WTC11 (cell line): ENCODE results near the gene FHIP2A. TPM values are rescaled to one million over a fixed set of nuclear protein-coding genes. Genes with fewer than 3 reads are reported as not detected.

Experiments used
- ATAC-seq: fragments of 200-7000 bp; cut with Tn5 transposase; 2 replicates; pipeline ENCODE4 v1.10.0; 2021; ENCODE audit warnings: mild to moderate bottlenecking, moderate library complexity
- CTCF ChIA-PET: fragments of 300-600 bp; sonication (Branson Sonifier 250); formaldehyde crosslinking; loops from one replicate; lab custom pipeline; 2021; ENCODE audit warnings: antibody characterized with exemption; lab: Charles Lee
- POLR2A ChIA-PET: fragments of 350-600 bp; sonication (Branson Sonifier 250); formaldehyde crosslinking; loops from one replicate; lab custom pipeline; 2021; ENCODE audit warnings: antibody characterized with exemption; lab: Charles Lee
- DNase-seq: peaks from one replicate; pipeline ENCODE4 v3.0.0; 2021; ENCODE audit warnings: low spot score
- H3K27ac Mint-ChIP-seq: 2 replicates; pipeline ENCODE4 v1.8.0; 2021; ENCODE audit warnings: mixed read lengths
- H3K27me3 Mint-ChIP-seq: 2 replicates; pipeline ENCODE4 v1.8.0; 2021; ENCODE audit warnings: low read depth, mild to moderate bottlenecking, moderate library complexity, mixed read lengths
- H3K36me3 Mint-ChIP-seq: 2 replicates; pipeline ENCODE4 v1.8.0; 2021; ENCODE audit warnings: mixed read lengths
- H3K4me1 Mint-ChIP-seq: 2 replicates; pipeline ENCODE4 v1.8.0; 2022; ENCODE audit warnings: mixed read lengths
- H3K4me3 Mint-ChIP-seq: 2 replicates; pipeline ENCODE4 v1.8.0; 2021; ENCODE audit warnings: mild to moderate bottlenecking, moderate library complexity, mixed read lengths
- H3K9me3 Mint-ChIP-seq: 2 replicates; pipeline ENCODE4 v1.8.0; 2021; ENCODE audit warnings: mixed read lengths
- ATF2 ChIP-seq: sonication (generic); formaldehyde crosslinking; IDR thresholded peaks from 2 replicates; pipeline ENCODE4 v1.8.1; 2022; ENCODE audit warnings: low read depth, missing genetic modification reagents, borderline replicate concordance
- CREB1 ChIP-seq: sonication (generic); formaldehyde crosslinking; IDR thresholded peaks from 2 replicates; pipeline ENCODE4 v1.8.0; 2023; ENCODE audit warnings: mild to moderate bottlenecking, missing genetic modification reagents
- IRF1 ChIP-seq: sonication (generic); formaldehyde crosslinking; IDR thresholded peaks from 2 replicates; pipeline ENCODE4 v1.8.0; 2023; ENCODE audit warnings: missing genetic modification reagents
- IRF2 ChIP-seq: sonication (generic); formaldehyde crosslinking; IDR thresholded peaks from 2 replicates; pipeline ENCODE4 v1.8.0; 2022; ENCODE audit warnings: low read depth, missing genetic modification reagents, borderline replicate concordance
- MYBL2 ChIP-seq: sonication (generic); formaldehyde crosslinking; IDR thresholded peaks from 2 replicates; pipeline ENCODE4 v1.8.1; 2023; ENCODE audit warnings: mild to moderate bottlenecking, moderate library complexity, missing genetic modification reagents
- PRRX2 ChIP-seq: fragments of 250-450 bp; sonication (Bioruptor Pico); IDR thresholded peaks from 2 replicates; pipeline ENCODE4 v1.8.0; 2021; ENCODE audit warnings: mild to moderate bottlenecking
- RELA ChIP-seq: sonication (generic); formaldehyde crosslinking; IDR thresholded peaks from 2 replicates; pipeline ENCODE4 v1.8.1; 2022; ENCODE audit warnings: missing genetic modification reagents, mild to moderate bottlenecking, borderline replicate concordance
- RORB ChIP-seq: fragments of 250-450 bp; sonication (Bioruptor Pico); IDR thresholded peaks from 2 replicates; pipeline ENCODE4 v1.9.0; 2021; ENCODE audit warnings: mild to moderate bottlenecking
- ZNF281 ChIP-seq: sonication (generic); formaldehyde crosslinking; IDR thresholded peaks from 2 replicates; pipeline ENCODE4 v1.8.0; 2023; ENCODE audit warnings: mild to moderate bottlenecking, missing genetic modification reagents
- ZNF423 ChIP-seq: fragments of 250-450 bp; sonication (Bioruptor Pico); IDR thresholded peaks from 2 replicates; pipeline ENCODE4 v2.1.2; 2022; ENCODE audit warnings: mild to moderate bottlenecking, moderate library complexity
- total RNA-seq: library from RNA; stranded (reverse); gene quantifications from 3 replicates; pipeline ENCODE4 v1.2.3, GENCODE V29; 2021
- TF ChIP-seq, protein P1 (sequence below): sonication (generic); formaldehyde crosslinking; IDR thresholded peaks from 2 replicates; pipeline ENCODE4 v1.8.0; 2022; ENCODE audit warnings: missing genetic modification reagents
- TF ChIP-seq, protein P2 (sequence below): sonication (generic); formaldehyde crosslinking; IDR thresholded peaks from 2 replicates; pipeline ENCODE4 v1.8.1; 2023; ENCODE audit warnings: mild to moderate bottlenecking, missing genetic modification reagents
- TF ChIP-seq, protein P3 (sequence below): sonication (generic); formaldehyde crosslinking; IDR thresholded peaks from 2 replicates; pipeline ENCODE4 v1.8.0; 2022; ENCODE audit warnings: mild to moderate bottlenecking, missing genetic modification reagents
- TF ChIP-seq, protein P4 (sequence below): sonication (generic); formaldehyde crosslinking; IDR thresholded peaks from 2 replicates; pipeline ENCODE4 v1.8.0; 2022; ENCODE audit warnings: mild to moderate bottlenecking, missing genetic modification reagents
- TF ChIP-seq, protein P5 (sequence below): sonication (generic); formaldehyde crosslinking; IDR thresholded peaks from 2 replicates; pipeline ENCODE4 v1.8.1; 2022; ENCODE audit warnings: mild to moderate bottlenecking, moderate library complexity, missing genetic modification reagents
- TF ChIP-seq, protein P6 (sequence below): sonication (generic); formaldehyde crosslinking; IDR thresholded peaks from 2 replicates; pipeline ENCODE4 v1.8.0; 2022; ENCODE audit warnings: mild to moderate bottlenecking, missing genetic modification reagents
- TF ChIP-seq, protein P7 (sequence below): sonication (generic); formaldehyde crosslinking; IDR thresholded peaks from 2 replicates; pipeline ENCODE4 v1.8.1; 2022; ENCODE audit warnings: low read depth, mild to moderate bottlenecking, moderate library complexity, missing genetic modification reagents, borderline replicate concordance

FHIP2A gene
- total RNA-seq, 1 experiment from 2014 or later, result 15.5 TPM

DNA sequence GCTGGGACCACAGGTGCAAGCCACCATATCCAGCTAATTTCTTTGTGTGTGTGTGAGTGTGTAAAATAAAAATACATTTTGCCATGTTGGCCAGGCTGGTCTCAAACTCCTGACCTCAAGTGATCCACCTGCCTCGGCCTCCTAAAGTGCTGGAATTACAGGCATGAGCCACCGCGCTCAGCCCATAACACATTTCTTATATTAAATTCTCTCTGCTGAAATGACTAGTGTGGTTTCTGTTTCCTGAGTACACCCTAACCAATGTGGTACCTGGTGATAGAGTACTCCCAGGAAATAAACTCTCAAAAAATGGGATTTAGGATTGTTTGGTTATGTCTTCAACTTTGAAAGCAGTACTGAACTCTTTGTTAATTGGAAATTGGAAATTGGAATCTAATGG is 19.4 kb upstream of the FHIP2A start (continued):
- TF ChIP-seq, protein P1, sequence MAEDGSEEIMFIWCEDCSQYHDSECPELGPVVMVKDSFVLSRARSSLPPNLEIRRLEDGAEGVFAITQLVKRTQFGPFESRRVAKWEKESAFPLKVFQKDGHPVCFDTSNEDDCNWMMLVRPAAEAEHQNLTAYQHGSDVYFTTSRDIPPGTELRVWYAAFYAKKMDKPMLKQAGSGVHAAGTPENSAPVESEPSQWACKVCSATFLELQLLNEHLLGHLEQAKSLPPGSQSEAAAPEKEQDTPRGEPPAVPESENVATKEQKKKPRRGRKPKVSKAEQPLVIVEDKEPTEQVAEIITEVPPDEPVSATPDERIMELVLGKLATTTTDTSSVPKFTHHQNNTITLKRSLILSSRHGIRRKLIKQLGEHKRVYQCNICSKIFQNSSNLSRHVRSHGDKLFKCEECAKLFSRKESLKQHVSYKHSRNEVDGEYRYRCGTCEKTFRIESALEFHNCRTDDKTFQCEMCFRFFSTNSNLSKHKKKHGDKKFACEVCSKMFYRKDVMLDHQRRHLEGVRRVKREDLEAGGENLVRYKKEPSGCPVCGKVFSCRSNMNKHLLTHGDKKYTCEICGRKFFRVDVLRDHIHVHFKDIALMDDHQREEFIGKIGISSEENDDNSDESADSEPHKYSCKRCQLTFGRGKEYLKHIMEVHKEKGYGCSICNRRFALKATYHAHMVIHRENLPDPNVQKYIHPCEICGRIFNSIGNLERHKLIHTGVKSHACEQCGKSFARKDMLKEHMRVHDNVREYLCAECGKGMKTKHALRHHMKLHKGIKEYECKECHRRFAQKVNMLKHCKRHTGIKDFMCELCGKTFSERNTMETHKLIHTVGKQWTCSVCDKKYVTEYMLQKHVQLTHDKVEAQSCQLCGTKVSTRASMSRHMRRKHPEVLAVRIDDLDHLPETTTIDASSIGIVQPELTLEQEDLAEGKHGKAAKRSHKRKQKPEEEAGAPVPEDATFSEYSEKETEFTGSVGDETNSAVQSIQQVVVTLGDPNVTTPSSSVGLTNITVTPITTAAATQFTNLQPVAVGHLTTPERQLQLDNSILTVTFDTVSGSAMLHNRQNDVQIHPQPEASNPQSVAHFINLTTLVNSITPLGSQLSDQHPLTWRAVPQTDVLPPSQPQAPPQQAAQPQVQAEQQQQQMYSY (CRISPR knock-in tag), result no peak
- no peak for TF ChIP-seq RORB (CRISPR knock-in tag)
- no peak for TF ChIP-seq CREB1 (CRISPR knock-in tag)
- TF ChIP-seq ATF2 (CRISPR knock-in tag), result no peak
- TF ChIP-seq ZNF281, result no peak
- TF ChIP-seq, protein P2, sequence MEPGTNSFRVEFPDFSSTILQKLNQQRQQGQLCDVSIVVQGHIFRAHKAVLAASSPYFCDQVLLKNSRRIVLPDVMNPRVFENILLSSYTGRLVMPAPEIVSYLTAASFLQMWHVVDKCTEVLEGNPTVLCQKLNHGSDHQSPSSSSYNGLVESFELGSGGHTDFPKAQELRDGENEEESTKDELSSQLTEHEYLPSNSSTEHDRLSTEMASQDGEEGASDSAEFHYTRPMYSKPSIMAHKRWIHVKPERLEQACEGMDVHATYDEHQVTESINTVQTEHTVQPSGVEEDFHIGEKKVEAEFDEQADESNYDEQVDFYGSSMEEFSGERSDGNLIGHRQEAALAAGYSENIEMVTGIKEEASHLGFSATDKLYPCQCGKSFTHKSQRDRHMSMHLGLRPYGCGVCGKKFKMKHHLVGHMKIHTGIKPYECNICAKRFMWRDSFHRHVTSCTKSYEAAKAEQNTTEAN (CRISPR knock-in tag), result no peak
- TF ChIP-seq RELA (CRISPR knock-in tag), result no peak
- TF ChIP-seq, protein P3, sequence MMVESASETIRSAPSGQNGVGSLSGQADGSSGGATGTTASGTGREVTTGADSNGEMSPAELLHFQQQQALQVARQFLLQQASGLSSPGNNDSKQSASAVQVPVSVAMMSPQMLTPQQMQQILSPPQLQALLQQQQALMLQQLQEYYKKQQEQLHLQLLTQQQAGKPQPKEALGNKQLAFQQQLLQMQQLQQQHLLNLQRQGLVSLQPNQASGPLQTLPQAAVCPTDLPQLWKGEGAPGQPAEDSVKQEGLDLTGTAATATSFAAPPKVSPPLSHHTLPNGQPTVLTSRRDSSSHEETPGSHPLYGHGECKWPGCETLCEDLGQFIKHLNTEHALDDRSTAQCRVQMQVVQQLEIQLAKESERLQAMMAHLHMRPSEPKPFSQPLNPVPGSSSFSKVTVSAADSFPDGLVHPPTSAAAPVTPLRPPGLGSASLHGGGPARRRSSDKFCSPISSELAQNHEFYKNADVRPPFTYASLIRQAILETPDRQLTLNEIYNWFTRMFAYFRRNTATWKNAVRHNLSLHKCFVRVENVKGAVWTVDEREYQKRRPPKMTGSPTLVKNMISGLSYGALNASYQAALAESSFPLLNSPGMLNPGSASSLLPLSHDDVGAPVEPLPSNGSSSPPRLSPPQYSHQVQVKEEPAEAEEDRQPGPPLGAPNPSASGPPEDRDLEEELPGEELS (CRISPR knock-in tag), result no peak
- TF ChIP-seq, protein P4, sequence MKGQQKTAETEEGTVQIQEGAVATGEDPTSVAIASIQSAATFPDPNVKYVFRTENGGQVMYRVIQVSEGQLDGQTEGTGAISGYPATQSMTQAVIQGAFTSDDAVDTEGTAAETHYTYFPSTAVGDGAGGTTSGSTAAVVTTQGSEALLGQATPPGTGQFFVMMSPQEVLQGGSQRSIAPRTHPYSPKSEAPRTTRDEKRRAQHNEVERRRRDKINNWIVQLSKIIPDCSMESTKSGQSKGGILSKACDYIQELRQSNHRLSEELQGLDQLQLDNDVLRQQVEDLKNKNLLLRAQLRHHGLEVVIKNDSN (CRISPR knock-in tag), result no peak
- TF ChIP-seq, protein P5, sequence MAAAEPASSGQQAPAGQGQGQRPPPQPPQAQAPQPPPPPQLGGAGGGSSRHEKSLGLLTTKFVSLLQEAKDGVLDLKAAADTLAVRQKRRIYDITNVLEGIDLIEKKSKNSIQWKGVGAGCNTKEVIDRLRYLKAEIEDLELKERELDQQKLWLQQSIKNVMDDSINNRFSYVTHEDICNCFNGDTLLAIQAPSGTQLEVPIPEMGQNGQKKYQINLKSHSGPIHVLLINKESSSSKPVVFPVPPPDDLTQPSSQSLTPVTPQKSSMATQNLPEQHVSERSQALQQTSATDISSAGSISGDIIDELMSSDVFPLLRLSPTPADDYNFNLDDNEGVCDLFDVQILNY (CRISPR knock-in tag), result no peak
- TF ChIP-seq, all 79 proteins: peak for 0

DNA sequence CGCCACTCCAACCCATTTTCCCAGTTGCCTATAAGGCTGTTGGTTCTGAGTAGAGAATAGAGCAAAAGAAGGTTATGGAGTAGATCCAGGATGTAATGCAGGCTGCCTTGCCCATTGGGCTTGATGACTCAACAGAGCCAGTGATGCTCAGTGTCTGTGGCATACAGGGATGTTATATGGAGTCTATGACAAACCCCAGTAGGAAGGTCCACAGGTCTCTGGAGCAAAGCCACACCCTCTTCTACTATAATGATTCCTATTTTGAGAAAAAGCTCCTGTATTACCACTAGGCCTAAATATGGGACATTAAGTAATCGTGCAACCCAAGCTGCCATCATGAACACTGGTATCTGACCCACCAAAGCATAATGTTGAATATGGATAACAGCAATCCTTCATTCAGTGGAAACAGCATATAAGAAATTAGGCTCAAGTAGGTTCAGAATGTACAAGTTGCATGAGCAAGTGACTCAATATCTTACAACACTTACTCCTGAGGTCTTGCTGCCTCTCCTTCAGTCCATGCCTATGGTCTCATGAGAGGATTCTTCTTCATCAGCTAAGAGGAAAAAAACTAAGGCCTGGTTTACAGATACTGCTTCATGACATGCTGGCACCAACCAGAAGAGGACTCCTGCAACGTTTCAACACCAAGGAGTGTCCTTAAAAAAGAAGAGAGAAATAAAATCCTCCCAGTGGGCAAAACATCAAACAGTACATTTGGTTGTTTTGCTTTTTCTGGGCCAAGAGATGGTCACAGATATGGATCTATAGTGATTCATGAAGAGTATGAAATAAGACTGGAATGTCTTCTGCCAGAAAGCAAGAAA is 14.8 kb upstream of the FHIP2A start:
- CTCF ChIA-PET, result interaction anchor here (1.0 kb wide), 1 partner anchor 15 kb away, joined by 3 read pairs; the partner anchor contains the start of gene FHIP2A
- no peak for ATAC-seq
- no peak for TF ChIP-seq MYBL2 (CRISPR knock-in tag)
- TF ChIP-seq IRF1 (CRISPR knock-in tag), result no peak
- TF ChIP-seq RORB (CRISPR knock-in tag), result no peak
- TF ChIP-seq RELA (CRISPR knock-in tag), result no peak
- TF ChIP-seq, protein P6, sequence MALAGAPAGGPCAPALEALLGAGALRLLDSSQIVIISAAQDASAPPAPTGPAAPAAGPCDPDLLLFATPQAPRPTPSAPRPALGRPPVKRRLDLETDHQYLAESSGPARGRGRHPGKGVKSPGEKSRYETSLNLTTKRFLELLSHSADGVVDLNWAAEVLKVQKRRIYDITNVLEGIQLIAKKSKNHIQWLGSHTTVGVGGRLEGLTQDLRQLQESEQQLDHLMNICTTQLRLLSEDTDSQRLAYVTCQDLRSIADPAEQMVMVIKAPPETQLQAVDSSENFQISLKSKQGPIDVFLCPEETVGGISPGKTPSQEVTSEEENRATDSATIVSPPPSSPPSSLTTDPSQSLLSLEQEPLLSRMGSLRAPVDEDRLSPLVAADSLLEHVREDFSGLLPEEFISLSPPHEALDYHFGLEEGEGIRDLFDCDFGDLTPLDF, result no peak
- no peak for TF ChIP-seq PRRX2 (CRISPR knock-in tag)
- TF ChIP-seq, protein P7, sequence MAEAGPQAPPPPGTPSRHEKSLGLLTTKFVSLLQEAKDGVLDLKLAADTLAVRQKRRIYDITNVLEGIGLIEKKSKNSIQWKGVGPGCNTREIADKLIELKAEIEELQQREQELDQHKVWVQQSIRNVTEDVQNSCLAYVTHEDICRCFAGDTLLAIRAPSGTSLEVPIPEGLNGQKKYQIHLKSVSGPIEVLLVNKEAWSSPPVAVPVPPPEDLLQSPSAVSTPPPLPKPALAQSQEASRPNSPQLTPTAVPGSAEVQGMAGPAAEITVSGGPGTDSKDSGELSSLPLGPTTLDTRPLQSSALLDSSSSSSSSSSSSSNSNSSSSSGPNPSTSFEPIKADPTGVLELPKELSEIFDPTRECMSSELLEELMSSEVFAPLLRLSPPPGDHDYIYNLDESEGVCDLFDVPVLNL (CRISPR knock-in tag), result no peak
- TF ChIP-seq IRF2 (CRISPR knock-in tag), result no peak
- TF ChIP-seq ZNF423 (CRISPR knock-in tag), result no peak

More for the DNA sequence above, 14.8 kb upstream of the FHIP2A start:
- Mint-ChIP-seq H3K27ac (no peak overlapping the region), H3K36me3 (no peaks in the 10 kb centered on the region), H3K4me1 (0 out of 2 replicates have a peak, but pooled peaks cover 3% of the 10 kb centered on the region), H3K27me3 (no peaks in the 10 kb centered on the region), H3K4me3 (no peak overlapping the region), H3K9me3 (peaks cover 9% of the 10 kb centered on the region)
- DNase-seq, result no peak
- POLR2A ChIA-PET, result no interaction called here
